HCT116 (cell line): ENCODE measurements around the gene SLC19A3.

Experiments
- ATF3 ChIP-seq: IDR thresholded peaks from 2 replicates; pipeline ENCODE4 v1.6.1; 2012
- CEBPB ChIP-seq: IDR thresholded peaks from 2 replicates; pipeline ENCODE4 v1.6.1; 2012; ENCODE audit warnings: low read depth
- EZH2phosphoT487 ChIP-seq: fragments of 200-600 bp; IDR thresholded peaks from 2 replicates; pipeline ENCODE4 v1.6.1; 2018; ENCODE audit warnings: antibody characterized with exemption, borderline replicate concordance
- POLR2A ChIP-seq: IDR thresholded peaks from 2 replicates; pipeline ENCODE4 v1.7.0; 2011; ENCODE audit warnings: borderline replicate concordance; ENCODE audit not compliant: insufficient read depth, insufficient read length; ENCODE audit errors: extremely low read depth
- RAD21 ChIP-seq: IDR thresholded peaks from 2 replicates; pipeline ENCODE4 v1.6.1; 2012; ENCODE audit warnings: low read depth, mild to moderate bottlenecking
- SIN3A ChIP-seq: IDR thresholded peaks from 2 replicates; pipeline ENCODE4 v1.6.1; 2012; ENCODE audit warnings: low read depth
- SP1 ChIP-seq: IDR thresholded peaks from 2 replicates; pipeline ENCODE4 v1.6.1; 2012; ENCODE audit warnings: low read depth
- TCF7L2 ChIP-seq: IDR thresholded peaks from 2 replicates; pipeline ENCODE4 v1.7.0; 2011; ENCODE audit warnings: borderline replicate concordance, inconsistent platforms; ENCODE audit not compliant: insufficient read depth, insufficient read length; ENCODE audit errors: extremely low read depth
- YY1 ChIP-seq: IDR thresholded peaks from 2 replicates; pipeline ENCODE4 v1.6.1; 2011; ENCODE audit warnings: low read length, low read depth, moderate library complexity, mild to moderate bottlenecking; ENCODE audit not compliant: insufficient replicate concordance; ENCODE audit errors: extremely low read depth
- ZNF274 ChIP-seq: fragments of 200-500 bp; sonication (Bioruptor generic); IDR thresholded peaks from 2 replicates; pipeline ENCODE4 v1.6.1; 2014; ENCODE audit warnings: mild to moderate bottlenecking, low read depth, low read length, inconsistent platforms
- TF ChIP-seq, protein P1 (sequence below), 3 experiments: fragments of 200-600 bp in 1 of 3; sonication (generic) in 1 of 3; IDR thresholded peaks in 2 of 3; conservative IDR thresholded peaks in 1 of 3; 2 replicates each; pipeline ENCODE4 v1.5.1; 2012 to 2017; ENCODE audit warnings: low read depth in 2 of 3, low read length in 2 of 3, antibody characterized with exemption in 1 of 3, borderline replicate concordance in 1 of 3, control low read depth in 1 of 3, mild to moderate bottlenecking in 1 of 3, mixed read lengths in 1 of 3, mixed run types in 1 of 3, moderate library complexity in 1 of 3; ENCODE audit not compliant: insufficient read depth in 1 of 3
- TF ChIP-seq, protein P2 (sequence below): IDR thresholded peaks from 2 replicates; pipeline ENCODE4 v1.6.1; 2012; ENCODE audit warnings: low read depth

DNA sequence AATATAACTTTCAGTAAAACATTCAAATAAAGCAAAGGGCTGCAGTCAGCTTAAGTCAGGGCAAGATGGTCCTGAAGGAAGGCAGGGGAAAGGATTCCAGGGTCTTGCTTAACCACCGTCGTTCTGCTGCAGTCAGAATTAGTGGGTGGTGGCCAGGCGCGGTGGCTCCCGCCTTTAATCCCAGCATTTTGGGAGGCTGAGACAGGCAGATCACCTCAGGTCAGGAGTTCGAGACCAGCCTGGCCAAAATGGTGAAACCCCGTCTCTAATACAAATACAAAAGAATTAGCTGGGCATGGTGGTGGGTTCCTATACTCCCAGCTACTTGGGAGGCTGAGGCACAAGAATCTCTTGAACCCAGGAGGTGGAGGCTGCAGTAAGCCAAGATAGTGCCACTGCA lies 6.8 kb downstream of the SLC19A3 start:
- TF ChIP-seq, protein P1, sequence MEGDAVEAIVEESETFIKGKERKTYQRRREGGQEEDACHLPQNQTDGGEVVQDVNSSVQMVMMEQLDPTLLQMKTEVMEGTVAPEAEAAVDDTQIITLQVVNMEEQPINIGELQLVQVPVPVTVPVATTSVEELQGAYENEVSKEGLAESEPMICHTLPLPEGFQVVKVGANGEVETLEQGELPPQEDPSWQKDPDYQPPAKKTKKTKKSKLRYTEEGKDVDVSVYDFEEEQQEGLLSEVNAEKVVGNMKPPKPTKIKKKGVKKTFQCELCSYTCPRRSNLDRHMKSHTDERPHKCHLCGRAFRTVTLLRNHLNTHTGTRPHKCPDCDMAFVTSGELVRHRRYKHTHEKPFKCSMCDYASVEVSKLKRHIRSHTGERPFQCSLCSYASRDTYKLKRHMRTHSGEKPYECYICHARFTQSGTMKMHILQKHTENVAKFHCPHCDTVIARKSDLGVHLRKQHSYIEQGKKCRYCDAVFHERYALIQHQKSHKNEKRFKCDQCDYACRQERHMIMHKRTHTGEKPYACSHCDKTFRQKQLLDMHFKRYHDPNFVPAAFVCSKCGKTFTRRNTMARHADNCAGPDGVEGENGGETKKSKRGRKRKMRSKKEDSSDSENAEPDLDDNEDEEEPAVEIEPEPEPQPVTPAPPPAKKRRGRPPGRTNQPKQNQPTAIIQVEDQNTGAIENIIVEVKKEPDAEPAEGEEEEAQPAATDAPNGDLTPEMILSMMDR (IDR thresholded peaks at IDR 0.05 in 2 of 3, conservative IDR thresholded peaks at IDR 0.05 in 1 of 3; ENCODE audit: borderline replicate concordance in 1 of 3, insufficient read depth in 1 of 3, low read depth in 2 of 3, low read length in 2 of 3), result no peak
- no peak for TF ChIP-seq ATF3
- TF ChIP-seq YY1, result no peak
- no peak for TF ChIP-seq SP1
- no peak for TF ChIP-seq SIN3A
- no peak for TF ChIP-seq POLR2A
- TF ChIP-seq EZH2phosphoT487, result no peak
- TF ChIP-seq, protein P2, sequence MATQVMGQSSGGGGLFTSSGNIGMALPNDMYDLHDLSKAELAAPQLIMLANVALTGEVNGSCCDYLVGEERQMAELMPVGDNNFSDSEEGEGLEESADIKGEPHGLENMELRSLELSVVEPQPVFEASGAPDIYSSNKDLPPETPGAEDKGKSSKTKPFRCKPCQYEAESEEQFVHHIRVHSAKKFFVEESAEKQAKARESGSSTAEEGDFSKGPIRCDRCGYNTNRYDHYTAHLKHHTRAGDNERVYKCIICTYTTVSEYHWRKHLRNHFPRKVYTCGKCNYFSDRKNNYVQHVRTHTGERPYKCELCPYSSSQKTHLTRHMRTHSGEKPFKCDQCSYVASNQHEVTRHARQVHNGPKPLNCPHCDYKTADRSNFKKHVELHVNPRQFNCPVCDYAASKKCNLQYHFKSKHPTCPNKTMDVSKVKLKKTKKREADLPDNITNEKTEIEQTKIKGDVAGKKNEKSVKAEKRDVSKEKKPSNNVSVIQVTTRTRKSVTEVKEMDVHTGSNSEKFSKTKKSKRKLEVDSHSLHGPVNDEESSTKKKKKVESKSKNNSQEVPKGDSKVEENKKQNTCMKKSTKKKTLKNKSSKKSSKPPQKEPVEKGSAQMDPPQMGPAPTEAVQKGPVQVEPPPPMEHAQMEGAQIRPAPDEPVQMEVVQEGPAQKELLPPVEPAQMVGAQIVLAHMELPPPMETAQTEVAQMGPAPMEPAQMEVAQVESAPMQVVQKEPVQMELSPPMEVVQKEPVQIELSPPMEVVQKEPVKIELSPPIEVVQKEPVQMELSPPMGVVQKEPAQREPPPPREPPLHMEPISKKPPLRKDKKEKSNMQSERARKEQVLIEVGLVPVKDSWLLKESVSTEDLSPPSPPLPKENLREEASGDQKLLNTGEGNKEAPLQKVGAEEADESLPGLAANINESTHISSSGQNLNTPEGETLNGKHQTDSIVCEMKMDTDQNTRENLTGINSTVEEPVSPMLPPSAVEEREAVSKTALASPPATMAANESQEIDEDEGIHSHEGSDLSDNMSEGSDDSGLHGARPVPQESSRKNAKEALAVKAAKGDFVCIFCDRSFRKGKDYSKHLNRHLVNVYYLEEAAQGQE, result no peak
- no peak for TF ChIP-seq CEBPB
- TF ChIP-seq ZNF274, result no peak
- no peak for TF ChIP-seq RAD21
- TF ChIP-seq TCF7L2, result no peak
